ENCODE data around the gene SNED1. TPM values are rescaled to one million over a fixed set of nuclear protein-coding genes. Genes with fewer than 3 reads are reported as not detected.

SNED1 gene
- total RNA-seq, 1 donor from 2014 or later, result 0.26 TPM

DNA sequence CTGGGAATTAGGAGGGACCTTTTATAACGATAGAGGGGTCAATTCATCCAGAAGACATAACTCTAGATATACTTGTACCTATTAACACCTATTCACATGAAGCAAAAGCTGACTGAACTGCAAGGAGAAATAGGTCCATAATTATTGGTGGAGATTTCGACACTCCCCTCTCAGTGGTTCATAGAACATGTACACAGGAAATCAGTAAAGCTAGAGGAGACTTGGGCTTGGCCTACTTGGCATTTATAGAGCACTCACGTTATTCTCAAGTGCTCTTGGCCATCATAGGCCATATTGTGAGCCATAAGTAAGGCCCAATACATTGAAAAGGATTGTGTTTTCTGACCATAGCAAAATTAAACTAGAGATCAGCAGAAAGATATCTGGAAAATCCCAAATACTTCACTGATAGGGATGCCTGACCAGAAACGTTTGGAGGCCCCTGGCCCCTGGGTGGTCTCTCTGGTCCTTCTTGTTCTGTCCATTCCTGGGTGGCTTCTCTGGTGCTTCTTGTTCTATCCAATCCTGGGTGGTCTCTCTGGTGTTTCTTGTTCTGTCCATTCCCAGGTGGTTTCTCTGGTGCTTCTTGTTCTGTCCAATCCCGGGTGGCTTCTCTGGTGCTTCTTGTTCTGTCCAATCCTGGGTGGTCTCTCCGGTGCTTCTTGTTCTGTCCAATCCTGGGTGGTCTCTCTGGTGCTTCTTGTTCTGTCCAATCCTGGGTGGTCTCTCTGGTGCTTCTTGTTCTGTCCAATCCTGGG is 49.0 kb downstream of the SNED1 start:
- no peak for TF ChIP-seq CTCF (IDR thresholded peaks at IDR 0.05; ENCODE audit: insufficient read depth, low read length, severe bottlenecking)
- Histone ChIP-seq H3K4me3 (ENCODE audit: low read depth, low read length) (no peak overlapping the region), H3K27me3 (ENCODE audit: control insufficient read depth, insufficient read depth, low read length) (peaks cover 2% of the 10 kb centered on the region), H3K36me3 (ENCODE audit: control insufficient read depth, insufficient read depth, low read length) (no peaks in the 10 kb centered on the region)
- FAIRE-seq (no peak), DNase-seq (ENCODE audit: low read depth) (no peak)

- H3K27me3 ChIP-seq (ENCODE audit: control insufficient read depth, insufficient read depth, low read length), result no peaks in the 10 kb centered on the region
- no peaks in the 10 kb centered on the region for H3K36me3 ChIP-seq (ENCODE audit: control insufficient read depth, insufficient read depth, low read length)
- no peak for FAIRE-seq
- H3K4me3 ChIP-seq (ENCODE audit: low read depth, low read length), result no peak overlapping the region
- no peak for DNase-seq (ENCODE audit: low read depth)
- no peak for TF ChIP-seq CTCF (IDR thresholded peaks at IDR 0.05; ENCODE audit: insufficient read depth, low read length, severe bottlenecking)
These were observed 49.9 kb downstream of the SNED1 start for GRCh38 chr2:241048149-241048948.

DNA sequence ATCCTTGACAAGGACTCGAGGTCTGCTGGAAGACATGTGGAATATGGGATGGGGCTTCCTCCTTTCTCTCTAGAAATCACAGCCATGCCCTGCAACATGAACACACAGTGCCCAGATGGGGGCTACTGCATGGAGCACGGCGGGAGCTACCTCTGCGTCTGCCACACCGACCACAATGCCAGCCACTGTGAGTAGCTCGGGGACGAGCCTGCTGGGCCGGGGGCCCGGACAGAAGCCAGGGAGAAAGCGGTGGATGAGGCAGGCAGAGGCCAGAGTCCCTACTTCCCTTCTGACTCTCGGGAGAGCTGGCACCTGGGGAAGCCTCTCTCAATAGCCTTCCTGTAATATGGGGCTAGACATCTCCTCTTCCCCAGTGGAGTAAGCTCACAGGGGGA is 50.5 kb downstream of the SNED1 start:
- H3K36me3 ChIP-seq (ENCODE audit: control insufficient read depth, insufficient read depth, low read length), result no peaks in the 10 kb centered on the region
- no peaks in the 10 kb centered on the region for H3K27me3 ChIP-seq (ENCODE audit: control insufficient read depth, insufficient read depth, low read length)
- no peak overlapping the region for H3K4me3 ChIP-seq (ENCODE audit: low read depth, low read length)
- no peak for DNase-seq (ENCODE audit: low read depth)
- FAIRE-seq, result no peak
- no peak for TF ChIP-seq CTCF (IDR thresholded peaks at IDR 0.05; ENCODE audit: insufficient read depth, low read length, severe bottlenecking)

GRCh38 chr2:241049739-241050623 is 51.6 kb downstream of the SNED1 start:
- Histone ChIP-seq H3K4me3 (ENCODE audit: low read depth, low read length) (no peak overlapping the region), H3K27me3 (ENCODE audit: control insufficient read depth, insufficient read depth, low read length) (no peaks in the 10 kb centered on the region), H3K36me3 (ENCODE audit: control insufficient read depth, insufficient read depth, low read length) (no peaks in the 10 kb centered on the region)
- no peak for TF ChIP-seq CTCF (IDR thresholded peaks at IDR 0.05; ENCODE audit: insufficient read depth, low read length, severe bottlenecking)
- no peak for FAIRE-seq
- no peak for DNase-seq (ENCODE audit: low read depth)

DNA sequence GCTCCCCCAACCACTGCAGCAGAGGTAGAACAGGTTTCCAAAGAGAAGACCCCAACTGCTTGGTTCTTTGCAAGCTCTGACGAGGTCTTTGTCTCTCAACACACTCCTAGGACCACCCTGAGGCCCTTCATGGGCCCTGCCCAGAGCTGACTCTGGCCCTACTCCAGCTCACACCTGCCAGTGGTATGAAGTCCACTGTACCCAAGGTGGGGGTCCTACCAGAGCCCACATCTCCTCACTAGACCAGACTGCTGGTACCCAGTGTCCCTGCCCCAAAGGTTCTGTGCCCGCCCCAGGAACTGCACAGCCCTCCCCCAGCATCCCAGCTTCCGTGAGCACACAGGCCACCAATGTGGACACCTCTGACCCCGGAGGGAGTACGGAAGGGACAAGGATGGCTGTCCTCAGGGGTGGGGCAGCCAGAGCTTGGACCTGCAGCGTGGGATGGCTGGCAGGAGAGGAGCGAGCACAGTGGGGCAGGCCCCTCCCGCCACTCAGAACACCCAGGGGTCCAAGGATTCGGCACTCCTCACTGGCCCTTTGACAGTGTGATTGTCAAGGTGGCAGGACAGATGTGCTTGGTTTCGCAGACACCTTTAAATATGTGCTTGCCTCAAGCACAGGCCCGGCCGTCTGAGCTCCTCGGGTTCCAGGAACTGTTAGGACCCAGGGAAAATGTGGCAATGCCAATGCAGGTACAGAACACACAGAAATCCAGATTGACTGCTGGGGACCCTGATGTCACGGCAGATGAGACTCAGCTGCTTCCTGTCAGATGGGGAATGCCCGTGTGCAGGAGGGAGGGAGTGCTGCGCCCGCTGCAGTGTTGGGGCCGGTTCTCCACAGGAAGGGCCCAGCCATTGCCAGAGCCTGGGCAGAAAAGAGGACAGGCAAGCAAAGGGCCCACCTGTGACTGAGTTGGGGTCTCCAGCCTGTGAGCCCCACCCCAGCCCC is 52.5 kb downstream of the SNED1 start:
- no peaks in the 10 kb centered on the region for H3K36me3 ChIP-seq (ENCODE audit: control insufficient read depth, insufficient read depth, low read length)
- TF ChIP-seq CTCF (IDR thresholded peaks at IDR 0.05; ENCODE audit: insufficient read depth, low read length, severe bottlenecking), result no peak
- no peaks in the 10 kb centered on the region for H3K27me3 ChIP-seq (ENCODE audit: control insufficient read depth, insufficient read depth, low read length)
- no peak for FAIRE-seq
- no peak overlapping the region for H3K4me3 ChIP-seq (ENCODE audit: low read depth, low read length)
- DNase-seq (ENCODE audit: low read depth), result no peak
